Posterior cingulate gyrus (tissue), 11 donors: ENCODE results near the gene HIVEP3.

Source experiments
- DNase-seq, 10 donors: peaks; one replicate each; pipeline versions ENCODE4 v3.0.0 to v3.0.0-alpha.2; 2020 to 2021; ENCODE audit warnings: mixed read lengths in 3 of 10
- intact Hi-C: fragments of 100-400 bp; cut with DNase I; formaldehyde crosslinking; loops from one replicate; pipeline ENCODE4 v1.15.1; 2023

HIVEP3 gene

GRCh38 chr1:41853907-41854306, 64.8 kb downstream of the HIVEP3 start:
- DNase-seq, result no peak
- intact Hi-C loops, result no loop called here

- no peak for DNase-seq
- intact Hi-C loops, result no loop called here
Measured at GRCh38 chr1:41852091-41852490, 66.6 kb downstream of the HIVEP3 start.

GRCh38 chr1:41851589-41851988, 67.1 kb downstream of the HIVEP3 start:
- intact Hi-C loops, result no loop called here

GRCh38 chr1:41850029-41850428, 68.7 kb downstream of the HIVEP3 start:
- DNase-seq, result no peak
- intact Hi-C loops, result no loop called here

More at GRCh38 chr1:41851589-41851988, 67.1 kb downstream of the HIVEP3 start:
- no peak for DNase-seq

- no peak for DNase-seq
- intact Hi-C loops, result no loop called here
Measured at GRCh38 chr1:41849211-41849759, 69.4 kb downstream of the HIVEP3 start.

GRCh38 chr1:41848216-41848952, 70.3 kb downstream of the HIVEP3 start:
- intact Hi-C loops, result no loop called here

GRCh38 chr1:41847733-41848132, 71.0 kb downstream of the HIVEP3 start:
- intact Hi-C loops, result no loop called here
- DNase-seq, result no peak

More at GRCh38 chr1:41848216-41848952, 70.3 kb downstream of the HIVEP3 start:
- DNase-seq, result no peak

- DNase-seq, result no peak
- intact Hi-C loops, result no loop called here
Measured at GRCh38 chr1:41846625-41847405, 71.9 kb downstream of the HIVEP3 start.

GRCh38 chr1:41844781-41845272, 73.9 kb downstream of the HIVEP3 start:
- no peak for DNase-seq
- intact Hi-C loops, result no loop called here

- no peak for DNase-seq
- intact Hi-C loops, result no loop called here
Measured at GRCh38 chr1:41844255-41844654, 74.5 kb downstream of the HIVEP3 start.

- intact Hi-C loops, result no loop called here
- no peak for DNase-seq
Measured at GRCh38 chr1:41842993-41843755, 75.5 kb downstream of the HIVEP3 start.

GRCh38 chr1:41842326-41842725, 76.4 kb downstream of the HIVEP3 start:
- DNase-seq, result no peak
- intact Hi-C loops, result no loop called here

- DNase-seq, result no peak
- intact Hi-C loops, result no loop called here
Measured at GRCh38 chr1:41840592-41841246, 78.0 kb downstream of the HIVEP3 start.

- intact Hi-C loops, result no loop called here
- no peak for DNase-seq
Measured at GRCh38 chr1:41838266-41838665, 80.5 kb downstream of the HIVEP3 start.

GRCh38 chr1:41837691-41838090, 81.0 kb downstream of the HIVEP3 start:
- no peak for DNase-seq
- intact Hi-C loops, result no loop called here

- intact Hi-C loops, result no loop called here
- no peak for DNase-seq
Measured at GRCh38 chr1:41835485-41835884, 83.2 kb downstream of the HIVEP3 start.

- intact Hi-C loops, result no loop called here
- no peak for DNase-seq
Measured at GRCh38 chr1:41833519-41834000, 85.2 kb downstream of the HIVEP3 start.

GRCh38 chr1:41830726-41831125, 88.0 kb downstream of the HIVEP3 start:
- intact Hi-C loops, result no loop called here
- DNase-seq, result no peak

- intact Hi-C loops, result no loop called here
- DNase-seq, result no peak
Measured at GRCh38 chr1:41827991-41828570, 90.6 kb downstream of the HIVEP3 start.

GRCh38 chr1:41823471-41823870, 95.3 kb downstream of the HIVEP3 start:
- intact Hi-C loops, result no loop called here
- no peak for DNase-seq
